Body of pancreas (tissue), 4 donors: ENCODE results near the gene SLC2A6. TPM values are rescaled to one million over a fixed set of nuclear protein-coding genes. Genes with fewer than 3 reads are reported as not detected.

Source experiments
- ATAC-seq: fragments of 150-250 bp; one replicate; pipeline ENCODE4 v1.9.1; 2016
- DNase-seq, 4 donors: peaks; one replicate each; pipeline ENCODE4 v3.0.0-alpha.2; 2019
- H3K27ac ChIP-seq, 4 donors: fragments of 200-600 bp; sonication (generic); 1 replicate in 3 of 4; 2 replicates in 1 of 4; pipeline versions ENCODE4 v1.5.1 to v1.6.1; 2016 to 2019; ENCODE audit warnings: mild to moderate bottlenecking in 1 of 4, mixed read lengths in 1 of 4, moderate library complexity in 1 of 4
- H3K27me3 ChIP-seq, 2 donors: fragments of 200-600 bp; sonication (generic); one replicate each; pipeline ENCODE4 v1.6.0; 2016; ENCODE audit warnings: mild to moderate bottlenecking in 1 of 2
- H3K36me3 ChIP-seq, 2 donors: fragments of 200-600 bp; sonication (generic); replicated peaks in 1 of 2; 2 replicates each; pipeline ENCODE4 v1.5.1; 2016; ENCODE audit warnings: low read depth in 2 of 2; ENCODE audit not compliant: insufficient read depth in 1 of 2
- H3K4me1 ChIP-seq: fragments of 200-600 bp; sonication (generic); one replicate; pipeline ENCODE4 v1.6.0; 2016
- H3K4me3 ChIP-seq, 2 donors: fragments of 200-600 bp; sonication (generic); 1 replicate in 1 of 2; 2 replicates in 1 of 2; pipeline ENCODE4 v1.5.1; 2016 to 2019
- H3K9me3 ChIP-seq, 3 donors: fragments of 200-600 bp; sonication (generic); 1 replicate in 2 of 3; 2 replicates in 1 of 3; pipeline ENCODE4 v1.5.1; 2016
- CTCF ChIP-seq, 7 experiments: fragments of 450-650 bp in 4 of 7; fragments of 200-600 bp in 3 of 7; sonication (generic) in 3 of 7; IDR thresholded peaks; one replicate each; pipeline ENCODE4 v1.5.1; 2016 to 2019; ENCODE audit warnings: antibody characterized with exemption in 7 of 7
- POLR2A ChIP-seq, 3 donors: fragments of 450-650 bp; IDR thresholded peaks; one replicate each; pipeline ENCODE4 v1.6.1; 2016; ENCODE audit warnings: antibody characterized with exemption in 3 of 3, mild to moderate bottlenecking in 2 of 3
- WGBS, 2 donors: methylation state at CpG; one replicate each; pipeline ENCODE4 v1.1.5; 2017; 5-methylcytosine and 5-hydroxymethylcytosine counted together
- intact Hi-C: fragments of 100-400 bp; cut with DNase I; formaldehyde crosslinking; loops from one replicate; pipeline ENCODE4 v1.15.1; 2023
- total RNA-seq, 2 donors: library from RNA; depleted of rRNA; stranded (reverse); fragments of >200 nt; gene quantifications; one replicate each; pipeline ENCODE4 v1.1.0, GENCODE V29; 2016

SLC2A6 gene
- total RNA-seq, 2 donors from 2014 or later, result 2.6 to 3.0 TPM

DNA sequence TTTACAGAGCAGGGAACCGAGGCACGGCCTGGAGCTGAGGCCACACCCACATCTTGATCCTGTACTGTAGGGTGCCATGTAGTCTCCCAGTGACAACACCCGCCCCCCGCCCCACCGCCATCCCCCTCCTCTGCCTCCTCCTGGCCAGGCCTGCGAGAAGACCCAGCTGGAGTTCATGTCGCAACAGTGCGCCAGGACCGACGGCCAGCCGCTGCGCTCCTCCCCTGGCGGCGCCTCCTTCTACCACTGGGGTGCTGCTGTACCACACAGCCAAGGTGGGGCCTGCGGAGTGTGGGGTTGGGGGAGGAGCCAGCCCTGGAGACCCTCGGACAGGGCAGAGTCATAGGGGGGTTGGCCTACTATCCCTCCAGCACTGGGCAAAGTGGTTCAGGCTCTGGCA is 42.2 kb downstream of the SLC2A6 start:
- no peaks in the 10 kb centered on the region for H3K36me3 ChIP-seq
- DNase-seq, result no peak
- no peaks in the 10 kb centered on the region for H3K9me3 ChIP-seq
- intact Hi-C loops, result no loop called here
- 83 to 84% methylated on average over 14 to 16 of the region's 16 CpGs for WGBS, 2 donors
- no peak overlapping the region for H3K27ac ChIP-seq
- H3K4me3 ChIP-seq, result no peak overlapping the region
- TF ChIP-seq CTCF (IDR thresholded peaks at IDR 0.05) (no peak), POLR2A (IDR thresholded peaks at IDR 0.05) (no peak)
- H3K4me1 ChIP-seq, result no peaks in the 10 kb centered on the region
- no peaks in the 10 kb centered on the region for H3K27me3 ChIP-seq
- no peak for ATAC-seq

DNA sequence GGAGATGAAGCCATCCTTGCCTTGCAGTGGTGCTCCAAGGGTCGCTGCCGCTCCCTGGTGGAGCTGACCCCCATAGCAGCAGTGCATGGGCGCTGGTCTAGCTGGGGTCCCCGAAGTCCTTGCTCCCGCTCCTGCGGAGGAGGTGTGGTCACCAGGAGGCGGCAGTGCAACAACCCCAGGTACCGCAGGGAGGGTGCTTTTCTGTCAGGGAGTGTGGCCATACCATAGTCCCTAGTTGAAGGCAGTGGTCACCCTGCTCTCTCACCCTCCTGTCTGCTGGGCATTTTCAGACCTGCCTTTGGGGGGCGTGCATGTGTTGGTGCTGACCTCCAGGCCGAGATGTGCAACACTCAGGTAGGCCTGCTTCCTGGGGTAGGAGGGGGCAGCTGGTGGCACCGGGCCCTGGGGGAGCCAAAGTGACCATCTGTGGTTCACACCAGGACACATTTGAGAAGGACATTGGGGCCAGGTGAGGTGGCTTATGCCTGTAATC is 45.5 kb downstream of the SLC2A6 start:
- Histone ChIP-seq H3K27ac (no peak overlapping the region), H3K9me3 (no peaks in the 10 kb centered on the region), H3K36me3 (no peaks in the 10 kb centered on the region), H3K4me3 (no peak overlapping the region), H3K27me3 (no peaks in the 10 kb centered on the region), H3K4me1 (no peaks in the 10 kb centered on the region)
- ATAC-seq, result no peak
- intact Hi-C loops, result no loop called here
- DNase-seq, result no peak
- WGBS, 2 donors, result 87% methylated on average over 11 of the region's 11 CpGs; no CpG with 5 or more reads in 1 of the 2 donors
- TF ChIP-seq CTCF (IDR thresholded peaks at IDR 0.05) (no peak), POLR2A (IDR thresholded peaks at IDR 0.05) (no peak)

- intact Hi-C loops, result no loop called here
- no peak overlapping the region for H3K27ac ChIP-seq
- no peaks in the 10 kb centered on the region for H3K27me3 ChIP-seq
- H3K4me1 ChIP-seq, result peaks cover 4% of the 10 kb centered on the region
- H3K9me3 ChIP-seq, result no peaks in the 10 kb centered on the region
- no peak overlapping the region for H3K4me3 ChIP-seq
- no peaks in the 10 kb centered on the region for H3K36me3 ChIP-seq
- no peak for DNase-seq
- WGBS, 2 donors, result 82 to 100% methylated on average over 1 of the region's 1 CpG
- no peak for ATAC-seq
- TF ChIP-seq POLR2A (IDR thresholded peaks at IDR 0.05) (no peak), CTCF (IDR thresholded peaks at IDR 0.05) (no peak)
These were observed 48.7 kb downstream of the SLC2A6 start for GRCh38 chr9:133430244-133430643.

GRCh38 chr9:133429641-133430161 is 49.2 kb downstream of the SLC2A6 start:
- peaks cover 4% of the 10 kb centered on the region for H3K4me1 ChIP-seq
- intact Hi-C loops, result no loop called here
- peak in 3 of 4 donors; percentile 28 to 50 (median 39) for DNase-seq
- H3K9me3 ChIP-seq, result no peaks in the 10 kb centered on the region
- H3K36me3 ChIP-seq, result no peaks in the 10 kb centered on the region
- WGBS, 2 donors, result 44 to 49% methylated on average over 19 to 41 of the region's 49 CpGs
- H3K27me3 ChIP-seq, result no peaks in the 10 kb centered on the region
- peak in 5 of 7 experiments; percentile 8 to 36 (median 20) for TF ChIP-seq CTCF (IDR thresholded peaks at IDR 0.05)
- TF ChIP-seq POLR2A (IDR thresholded peaks at IDR 0.05), result no peak
- H3K27ac ChIP-seq, result no peak overlapping the region
- peak; percentile 49 for ATAC-seq
- H3K4me3 ChIP-seq, result no peak overlapping the region

DNA sequence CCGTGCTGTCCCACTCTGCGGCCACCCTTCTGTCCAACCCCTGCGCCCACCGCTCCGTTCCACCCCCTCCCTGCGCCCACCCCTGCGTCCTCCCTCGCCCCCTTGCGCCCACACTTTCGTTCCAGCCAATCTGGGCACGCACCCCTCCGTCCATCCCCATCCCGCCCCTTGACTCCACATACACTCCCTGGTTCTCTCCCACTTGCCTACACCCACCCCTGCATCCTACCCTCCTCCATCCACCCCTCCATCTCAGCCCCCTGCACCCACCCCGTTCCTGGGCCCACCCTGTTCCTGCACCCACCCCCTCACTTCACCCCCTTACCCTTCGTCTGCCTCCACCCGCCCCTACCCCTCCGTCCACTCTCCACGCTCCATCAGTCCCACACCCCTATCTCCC is 49.7 kb downstream of the SLC2A6 start:
- DNase-seq (no peak), ATAC-seq (peak; percentile 5)
- Histone ChIP-seq H3K9me3 (no peaks in the 10 kb centered on the region), H3K27ac (no peak overlapping the region), H3K4me1 (peaks cover 4% of the 10 kb centered on the region), H3K36me3 (no peaks in the 10 kb centered on the region), H3K27me3 (no peaks in the 10 kb centered on the region), H3K4me3 (no peak overlapping the region)
- no peak for TF ChIP-seq CTCF (IDR thresholded peaks at IDR 0.05)
- TF ChIP-seq POLR2A (IDR thresholded peaks at IDR 0.05), result no peak
- intact Hi-C loops, result no loop called here
- 21 to 25% methylated on average over 10 to 11 of the region's 18 CpGs for WGBS, 2 donors
